K562 (cell line): Measurements from ENCODE around the gene XRCC5. TPM values are rescaled to one million over a fixed set of nuclear protein-coding genes. Genes with fewer than 3 reads are reported as not detected.

Experiments used
- ARHGAP35 ChIP-seq: fragments of 450-650 bp; IDR thresholded peaks from 2 replicates; pipeline ENCODE4 v1.6.1; 2018; ENCODE audit not compliant: partially characterized antibody
- BACH1 ChIP-seq: fragments of 200-800 bp; sonication (Bioruptor generic); IDR thresholded peaks from 2 replicates; pipeline ENCODE4 v1.6.1; 2016; ENCODE audit warnings: missing genetic modification characterization, missing compliant biosample characterization
- CEBPG ChIP-seq, 3 experiments: fragments of 200-800 bp in 1 of 3; sonication (Bioruptor generic) in 1 of 3; sonication (generic) in 1 of 3; formaldehyde crosslinking in 1 of 3; IDR thresholded peaks in 2 of 3; conservative IDR thresholded peaks in 1 of 3; 2 replicates each; pipeline versions ENCODE4 v1.6.1 to v1.8.0; 2016 to 2022; ENCODE audit warnings: missing compliant biosample characterization in 2 of 3, missing genetic modification characterization in 2 of 3, mild to moderate bottlenecking in 1 of 3, missing genetic modification reagents in 1 of 3
- CREBBP ChIP-seq: IDR thresholded peaks from one replicate; pipeline ENCODE4 v1.6.1; 2012; ENCODE audit warnings: low read depth, mild to moderate bottlenecking, control low read depth, inconsistent platforms, low read length
- CSDE1 ChIP-seq, 2 experiments: fragments of 450-650 bp; IDR thresholded peaks; 2 replicates each; pipeline ENCODE4 v1.6.1; 2016; ENCODE audit warnings: mild to moderate bottlenecking in 1 of 2
- MYNN ChIP-seq, 2 experiments: sonication (generic); formaldehyde crosslinking in 1 of 2; IDR thresholded peaks; 2 replicates each; pipeline versions ENCODE4 v1.5.0 to v1.6.1; 2016 to 2020; ENCODE audit warnings: antibody characterized with exemption in 1 of 2, missing genetic modification reagents in 1 of 2
- PTRF ChIP-seq: fragments of 450-650 bp; IDR thresholded peaks from 2 replicates; pipeline ENCODE4 v1.6.1; 2016; ENCODE audit warnings: mild to moderate bottlenecking, missing genetic modification characterization, missing compliant biosample characterization
- RBM34 ChIP-seq: fragments of 200-400 bp; formaldehyde crosslinking; IDR thresholded peaks from 2 replicates; pipeline ENCODE4 v1.6.1; 2018; ENCODE audit warnings: low read length, borderline replicate concordance; ENCODE audit not compliant: insufficient read depth
- SMARCE1 ChIP-seq: fragments of 450-650 bp; IDR thresholded peaks from 2 replicates; pipeline ENCODE4 v1.7.1; 2016; ENCODE audit warnings: mild to moderate bottlenecking
- SP1 ChIP-seq: sonication (generic); formaldehyde crosslinking; IDR thresholded peaks from 2 replicates; pipeline ENCODE4 v1.8.1; 2022; ENCODE audit warnings: mild to moderate bottlenecking, missing genetic modification reagents
- SRSF9 ChIP-seq: fragments of 200-400 bp; formaldehyde crosslinking; IDR thresholded peaks from 2 replicates; pipeline ENCODE4 v1.6.1; 2017; ENCODE audit warnings: low read depth, low read length, borderline replicate concordance
- TAF9B ChIP-seq: fragments of 450-650 bp; IDR thresholded peaks from 2 replicates; pipeline ENCODE4 v1.6.1; 2018; ENCODE audit warnings: mild to moderate bottlenecking; ENCODE audit not compliant: partially characterized antibody
- ZNF165 ChIP-seq: fragments of 250-450 bp; sonication (Bioruptor Pico); IDR thresholded peaks from 2 replicates; pipeline ENCODE4 v1.4.0; 2020; ENCODE audit warnings: borderline replicate concordance
- ZNF197 ChIP-seq: fragments of 200-800 bp; sonication (Bioruptor generic); IDR thresholded peaks from 2 replicates; pipeline ENCODE4 v1.6.1; 2016; ENCODE audit warnings: low read depth, missing genetic modification characterization, missing compliant biosample characterization
- ZNF766 ChIP-seq: fragments of 200-800 bp; sonication (Bioruptor generic); conservative IDR thresholded peaks from 2 replicates; pipeline ENCODE4 v1.6.1; 2016; ENCODE audit warnings: missing genetic modification characterization, missing compliant biosample characterization
- polyA plus RNA-seq, 8 experiments: library from polyadenylated mRNA; depleted of rRNA in 4 of 8; stranded (reverse) in 5 of 8; unstranded in 3 of 8; fragments of >200 nt; fragmentation: Nextera tagmentation in 2 of 8; fragmentation: Illumina TruSeq in 1 of 8; extraction: Ambion mirVana in 2 of 8; extraction: Trizol in 1 of 8; gene quantifications; 2 replicates each; pipeline versions ENCODE4 v1.2.1 to v1.2.3, GENCODE V29; 2011 to 2014; ENCODE audit warnings: inconsistent platforms in 1 of 8, missing spikeins in 1 of 8
- total RNA-seq, 7 experiments: library from RNA; depleted of rRNA in 6 of 7; stranded (reverse); fragments of >200 nt in 6 of 7; fragmentation: Illumina TruSeq in 2 of 7; extraction: Trizol in 2 of 7; gene quantifications; 2 replicates each; pipeline versions ENCODE4 v1.2.1 to v1.2.3, GENCODE V29; 2011 to 2021; ENCODE audit warnings: low replicate concordance in 1 of 7
- TF ChIP-seq, protein P1 (sequence below), 2 experiments: fragments of 250-450 bp in 1 of 2; fragments of 450-650 bp in 1 of 2; sonication (Bioruptor Pico) in 1 of 2; IDR thresholded peaks; 2 replicates each; pipeline versions ENCODE4 v1.6.1 to v1.8.0; 2016 to 2021; ENCODE audit warnings: mild to moderate bottlenecking in 2 of 2, moderate library complexity in 2 of 2, missing compliant biosample characterization in 1 of 2, missing genetic modification characterization in 1 of 2
- TF ChIP-seq, protein P2 (sequence below), 2 experiments: fragments of 450-650 bp in 1 of 2; sonication (generic) in 1 of 2; formaldehyde crosslinking in 1 of 2; IDR thresholded peaks in 1 of 2; conservative IDR thresholded peaks in 1 of 2; 2 replicates each; pipeline versions ENCODE4 v1.6.1 to v1.8.1; 2016 to 2023; ENCODE audit warnings: mild to moderate bottlenecking in 2 of 2, moderate library complexity in 2 of 2, inconsistent platforms in 1 of 2, missing genetic modification reagents in 1 of 2
- TF ChIP-seq, protein P3 (sequence below): sonication (generic); formaldehyde crosslinking; IDR thresholded peaks from 2 replicates; pipeline ENCODE4 v1.8.1; 2023; ENCODE audit warnings: mild to moderate bottlenecking, missing genetic modification reagents
- TF ChIP-seq, protein P4 (sequence below): fragments of 450-650 bp; IDR thresholded peaks from 2 replicates; pipeline ENCODE4 v1.7.0; 2016; ENCODE audit warnings: borderline replicate concordance

XRCC5 gene
- total and polyA plus RNA-seq, 9 of the 15 experiments (the other 6 are each of a cell fraction or from before 2014, with no cell fraction given): 168 to 551 (median 297) TPM

GRCh38 chr2:216108967-216109921, at the start of gene XRCC5 (continued):
- TF ChIP-seq, protein P1, sequence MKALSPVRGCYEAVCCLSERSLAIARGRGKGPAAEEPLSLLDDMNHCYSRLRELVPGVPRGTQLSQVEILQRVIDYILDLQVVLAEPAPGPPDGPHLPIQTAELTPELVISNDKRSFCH (CRISPR knock-in tag; IDR thresholded peaks at IDR 0.05): no peak
- TF ChIP-seq, protein P1 (tag; IDR thresholded peaks at IDR 0.05): no peak
- TF ChIP-seq SRSF9 (no peak), ARHGAP35 (no peak), MYNN (IDR thresholded peaks at IDR 0.05) (no peak), MYNN (CRISPR knock-in tag; IDR thresholded peaks at IDR 0.05) (no peak), PTRF (tag) (no peak), ZNF165 (CRISPR knock-in tag) (no peak), SP1 (CRISPR knock-in tag) (peak; percentile 78), CSDE1 (IDR thresholded peaks at IDR 0.05) (no peak), TAF9B (peak; percentile 69), BACH1 (tag) (no peak), RBM34 (no peak), ZNF197 (CRISPR knock-in tag) (no peak), SMARCE1 (no peak), CREBBP (no peak), CEBPG (CRISPR knock-in tag; IDR thresholded peaks at IDR 0.05) (peak; percentile 90), CEBPG (tag; conservative IDR thresholded peaks at IDR 0.05 in 1 of 2, IDR thresholded peaks at IDR 0.05 in 1 of 2) (peak; percentile 83 to 85), ZNF766 (CRISPR knock-in tag) (no peak)
- TF ChIP-seq, protein P2, sequence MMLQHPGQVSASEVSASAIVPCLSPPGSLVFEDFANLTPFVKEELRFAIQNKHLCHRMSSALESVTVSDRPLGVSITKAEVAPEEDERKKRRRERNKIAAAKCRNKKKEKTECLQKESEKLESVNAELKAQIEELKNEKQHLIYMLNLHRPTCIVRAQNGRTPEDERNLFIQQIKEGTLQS (IDR thresholded peaks at IDR 0.05): no peak
- TF ChIP-seq, protein P2 (CRISPR knock-in tag; conservative IDR thresholded peaks at IDR 0.05): no peak
- TF ChIP-seq, protein P3, sequence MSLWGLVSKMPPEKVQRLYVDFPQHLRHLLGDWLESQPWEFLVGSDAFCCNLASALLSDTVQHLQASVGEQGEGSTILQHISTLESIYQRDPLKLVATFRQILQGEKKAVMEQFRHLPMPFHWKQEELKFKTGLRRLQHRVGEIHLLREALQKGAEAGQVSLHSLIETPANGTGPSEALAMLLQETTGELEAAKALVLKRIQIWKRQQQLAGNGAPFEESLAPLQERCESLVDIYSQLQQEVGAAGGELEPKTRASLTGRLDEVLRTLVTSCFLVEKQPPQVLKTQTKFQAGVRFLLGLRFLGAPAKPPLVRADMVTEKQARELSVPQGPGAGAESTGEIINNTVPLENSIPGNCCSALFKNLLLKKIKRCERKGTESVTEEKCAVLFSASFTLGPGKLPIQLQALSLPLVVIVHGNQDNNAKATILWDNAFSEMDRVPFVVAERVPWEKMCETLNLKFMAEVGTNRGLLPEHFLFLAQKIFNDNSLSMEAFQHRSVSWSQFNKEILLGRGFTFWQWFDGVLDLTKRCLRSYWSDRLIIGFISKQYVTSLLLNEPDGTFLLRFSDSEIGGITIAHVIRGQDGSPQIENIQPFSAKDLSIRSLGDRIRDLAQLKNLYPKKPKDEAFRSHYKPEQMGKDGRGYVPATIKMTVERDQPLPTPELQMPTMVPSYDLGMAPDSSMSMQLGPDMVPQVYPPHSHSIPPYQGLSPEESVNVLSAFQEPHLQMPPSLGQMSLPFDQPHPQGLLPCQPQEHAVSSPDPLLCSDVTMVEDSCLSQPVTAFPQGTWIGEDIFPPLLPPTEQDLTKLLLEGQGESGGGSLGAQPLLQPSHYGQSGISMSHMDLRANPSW: no peak
- TF ChIP-seq, protein P4, sequence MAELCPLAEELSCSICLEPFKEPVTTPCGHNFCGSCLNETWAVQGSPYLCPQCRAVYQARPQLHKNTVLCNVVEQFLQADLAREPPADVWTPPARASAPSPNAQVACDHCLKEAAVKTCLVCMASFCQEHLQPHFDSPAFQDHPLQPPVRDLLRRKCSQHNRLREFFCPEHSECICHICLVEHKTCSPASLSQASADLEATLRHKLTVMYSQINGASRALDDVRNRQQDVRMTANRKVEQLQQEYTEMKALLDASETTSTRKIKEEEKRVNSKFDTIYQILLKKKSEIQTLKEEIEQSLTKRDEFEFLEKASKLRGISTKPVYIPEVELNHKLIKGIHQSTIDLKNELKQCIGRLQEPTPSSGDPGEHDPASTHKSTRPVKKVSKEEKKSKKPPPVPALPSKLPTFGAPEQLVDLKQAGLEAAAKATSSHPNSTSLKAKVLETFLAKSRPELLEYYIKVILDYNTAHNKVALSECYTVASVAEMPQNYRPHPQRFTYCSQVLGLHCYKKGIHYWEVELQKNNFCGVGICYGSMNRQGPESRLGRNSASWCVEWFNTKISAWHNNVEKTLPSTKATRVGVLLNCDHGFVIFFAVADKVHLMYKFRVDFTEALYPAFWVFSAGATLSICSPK: no peak
